GM21529 (cell line): ENCODE data around the gene CTBS.
A peak's percentile ranks its signal among the peaks of the same experiment; 100 is the strongest.
"Not testable (repeated sequence)": the region's sequence is repeated elsewhere in the genome, so short reads cannot be mapped to it uniquely, and the experiment has no call there.

ENCODE experiments used
- ATAC-seq: cut with Tn5 transposase; IDR thresholded peaks from one replicate; pipeline ENCODE4 v1.9.1; 2021; ENCODE audit not compliant: unreplicated experiment

CTBS gene

GRCh38 chr1:84573967-84574842 is at the start of gene CTBS:
TSS of gene CTBS (minus strand) at chr1:84574440. CDS start at chr1:84574415, 25 bp downstream.
- ATAC-seq, result peak; percentile 77

- no peak for ATAC-seq
Measured at GRCh38 chr1:84621553-84621952, 47.3 kb upstream of the CTBS start.

GRCh38 chr1:84620720-84621313 is 46.6 kb upstream of the CTBS start:
- ATAC-seq, result peak; percentile 97

GRCh38 chr1:84619383-84620102 is 45.3 kb upstream of the CTBS start:
- ATAC-seq, result no peak

GRCh38 chr1:84617349-84617748 is 43.1 kb upstream of the CTBS start:
- ATAC-seq, result no peak

GRCh38 chr1:84615790-84616189 is 41.5 kb upstream of the CTBS start:
- no peak for ATAC-seq

GRCh38 chr1:84613887-84614286 is 39.6 kb upstream of the CTBS start:
- ATAC-seq, result no peak

GRCh38 chr1:84613026-84613425 is 38.8 kb upstream of the CTBS start:
- no peak for ATAC-seq

GRCh38 chr1:84611796-84612195 is 37.6 kb upstream of the CTBS start:
- no peak for ATAC-seq

- ATAC-seq, result no peak
Measured at GRCh38 chr1:84611091-84611490, 36.9 kb upstream of the CTBS start.

- ATAC-seq, result no peak
Measured at GRCh38 chr1:84606977-84607376, 32.7 kb upstream of the CTBS start.

GRCh38 chr1:84605157-84605556 is 30.9 kb upstream of the CTBS start:
- no peak for ATAC-seq

GRCh38 chr1:84603941-84604830 is 29.9 kb upstream of the CTBS start:
- no peak for ATAC-seq

- ATAC-seq, result no peak
Measured at GRCh38 chr1:84603223-84603622, 29.0 kb upstream of the CTBS start.

GRCh38 chr1:84600796-84601195 is 26.6 kb upstream of the CTBS start:
- ATAC-seq, result no peak

- ATAC-seq, result peak; percentile 78
Measured at GRCh38 chr1:84598846-84599741, 24.9 kb upstream of the CTBS start.

GRCh38 chr1:84598418-84598817 is 24.2 kb upstream of the CTBS start:
- ATAC-seq, result no peak

GRCh38 chr1:84597011-84597410 is 22.8 kb upstream of the CTBS start:
- ATAC-seq, result no peak

- ATAC-seq, result not testable (repeated sequence)
Measured at GRCh38 chr1:84594959-84595358, 20.7 kb upstream of the CTBS start.

GRCh38 chr1:84587099-84587498 is 12.9 kb upstream of the CTBS start:
- no peak for ATAC-seq
